Measurements from ENCODE around the gene SMYD3. TPM values are rescaled to one million over a fixed set of nuclear protein-coding genes. Genes with fewer than 3 reads are reported as not detected.

SMYD3 gene
- total RNA-seq, 1 donor from 2014 or later: 31.9 TPM

DNA sequence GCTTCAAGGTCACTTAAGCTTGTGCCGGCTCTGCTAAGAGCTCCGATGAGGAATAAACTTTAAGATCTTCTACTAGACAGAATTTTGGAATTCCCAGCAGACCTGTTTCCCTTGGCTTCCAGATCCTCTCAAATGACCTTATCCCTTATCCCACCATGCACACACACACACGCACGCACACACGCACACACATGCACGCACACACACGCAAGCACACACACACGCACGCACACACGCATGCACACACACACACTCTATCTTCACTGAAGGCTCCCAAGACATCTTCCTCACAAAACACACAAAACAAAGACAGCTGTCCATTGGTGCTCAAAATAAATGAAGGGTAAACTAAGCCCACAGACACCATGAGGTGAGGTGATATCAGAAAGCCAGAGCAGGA lies 692.4 kb downstream of the SMYD3 start:
- TF ChIP-seq, protein P1, sequence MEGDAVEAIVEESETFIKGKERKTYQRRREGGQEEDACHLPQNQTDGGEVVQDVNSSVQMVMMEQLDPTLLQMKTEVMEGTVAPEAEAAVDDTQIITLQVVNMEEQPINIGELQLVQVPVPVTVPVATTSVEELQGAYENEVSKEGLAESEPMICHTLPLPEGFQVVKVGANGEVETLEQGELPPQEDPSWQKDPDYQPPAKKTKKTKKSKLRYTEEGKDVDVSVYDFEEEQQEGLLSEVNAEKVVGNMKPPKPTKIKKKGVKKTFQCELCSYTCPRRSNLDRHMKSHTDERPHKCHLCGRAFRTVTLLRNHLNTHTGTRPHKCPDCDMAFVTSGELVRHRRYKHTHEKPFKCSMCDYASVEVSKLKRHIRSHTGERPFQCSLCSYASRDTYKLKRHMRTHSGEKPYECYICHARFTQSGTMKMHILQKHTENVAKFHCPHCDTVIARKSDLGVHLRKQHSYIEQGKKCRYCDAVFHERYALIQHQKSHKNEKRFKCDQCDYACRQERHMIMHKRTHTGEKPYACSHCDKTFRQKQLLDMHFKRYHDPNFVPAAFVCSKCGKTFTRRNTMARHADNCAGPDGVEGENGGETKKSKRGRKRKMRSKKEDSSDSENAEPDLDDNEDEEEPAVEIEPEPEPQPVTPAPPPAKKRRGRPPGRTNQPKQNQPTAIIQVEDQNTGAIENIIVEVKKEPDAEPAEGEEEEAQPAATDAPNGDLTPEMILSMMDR (IDR thresholded peaks at IDR 0.05; ENCODE audit: unreplicated experiment): no peak
- Mint-ChIP-seq H3K4me1 (ENCODE audit: low read depth) (peaks cover 35% of the 10 kb centered on the region), H3K27me3 (no peaks in the 10 kb centered on the region), H3K27ac (no peak overlapping the region), H3K9me3 (ENCODE audit: low read depth) (no peaks in the 10 kb centered on the region), H3K4me3 (ENCODE audit: low read depth) (no peak overlapping the region), H3K36me3 (ENCODE audit: insufficient read depth) (no peaks in the 10 kb centered on the region)
- DNase-seq (ENCODE audit: low spot score, unreplicated experiment): no peak

DNA sequence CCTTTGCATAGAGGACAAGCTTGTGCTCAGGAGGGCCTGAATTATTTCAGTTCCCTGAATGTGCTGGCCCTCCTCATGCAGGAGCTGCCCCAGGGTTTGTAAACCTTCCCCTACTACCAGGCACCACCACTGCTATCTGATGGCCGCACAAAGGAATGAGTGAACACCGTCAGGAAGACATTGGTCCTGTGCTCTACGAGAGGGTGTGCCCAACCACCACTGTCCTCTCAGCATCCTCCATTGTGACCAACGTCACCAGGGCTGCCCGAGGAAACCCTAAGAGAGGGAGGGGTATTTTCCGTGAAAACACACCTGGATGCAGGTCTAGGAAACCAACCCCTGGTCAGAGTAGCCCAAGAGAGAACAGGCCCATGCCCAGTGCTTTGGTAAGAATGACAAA lies 694.8 kb downstream of the SMYD3 start:
- H3K27me3 Mint-ChIP-seq: no peaks in the 10 kb centered on the region
- no peak overlapping the region for H3K27ac Mint-ChIP-seq
- no peak for DNase-seq (ENCODE audit: low spot score, unreplicated experiment)
- TF ChIP-seq, protein P1 (IDR thresholded peaks at IDR 0.05; ENCODE audit: unreplicated experiment): no peak
- peaks cover 45% of the 10 kb centered on the region for H3K4me1 Mint-ChIP-seq (ENCODE audit: low read depth)
- no peak overlapping the region for H3K4me3 Mint-ChIP-seq (ENCODE audit: low read depth)
- no peaks in the 10 kb centered on the region for H3K36me3 Mint-ChIP-seq (ENCODE audit: insufficient read depth)
- no peaks in the 10 kb centered on the region for H3K9me3 Mint-ChIP-seq (ENCODE audit: low read depth)

DNA sequence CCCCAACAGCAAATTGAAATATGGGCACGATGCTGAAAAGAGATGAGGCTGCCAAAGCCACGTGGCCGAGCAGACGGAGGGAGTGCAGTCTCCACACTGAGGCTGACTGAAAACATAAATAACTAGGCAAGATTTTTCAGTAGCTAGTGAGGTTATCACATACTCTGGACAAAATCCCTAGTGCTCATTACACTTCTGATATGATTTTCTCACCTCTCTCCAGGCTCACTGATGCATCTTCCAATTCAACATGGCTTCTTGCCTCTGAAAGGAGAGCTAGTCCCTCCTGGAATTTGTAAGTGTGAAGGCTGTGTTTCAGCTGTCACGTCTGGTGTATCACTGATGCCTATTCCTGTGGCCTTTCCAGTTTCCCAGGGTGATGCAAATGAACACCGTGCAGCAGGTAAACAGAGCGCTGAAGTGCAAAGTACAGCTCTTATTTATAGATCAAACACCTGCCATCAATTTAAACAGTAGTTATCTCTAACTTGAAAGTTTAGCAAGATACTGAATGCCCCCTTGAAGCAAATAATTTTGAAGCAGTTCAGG lies 696.2 kb downstream of the SMYD3 start:
- TF ChIP-seq, protein P1 (IDR thresholded peaks at IDR 0.05; ENCODE audit: unreplicated experiment): no peak
- no peak overlapping the region for H3K4me3 Mint-ChIP-seq (ENCODE audit: low read depth)
- peaks cover 46% of the 10 kb centered on the region for H3K4me1 Mint-ChIP-seq (ENCODE audit: low read depth)
- no peak for DNase-seq (ENCODE audit: low spot score, unreplicated experiment)
- no peaks in the 10 kb centered on the region for H3K36me3 Mint-ChIP-seq (ENCODE audit: insufficient read depth)
- no peaks in the 10 kb centered on the region for H3K9me3 Mint-ChIP-seq (ENCODE audit: low read depth)
- H3K27ac Mint-ChIP-seq: peak overlapping the region; percentile 47
- H3K27me3 Mint-ChIP-seq: no peaks in the 10 kb centered on the region

DNA sequence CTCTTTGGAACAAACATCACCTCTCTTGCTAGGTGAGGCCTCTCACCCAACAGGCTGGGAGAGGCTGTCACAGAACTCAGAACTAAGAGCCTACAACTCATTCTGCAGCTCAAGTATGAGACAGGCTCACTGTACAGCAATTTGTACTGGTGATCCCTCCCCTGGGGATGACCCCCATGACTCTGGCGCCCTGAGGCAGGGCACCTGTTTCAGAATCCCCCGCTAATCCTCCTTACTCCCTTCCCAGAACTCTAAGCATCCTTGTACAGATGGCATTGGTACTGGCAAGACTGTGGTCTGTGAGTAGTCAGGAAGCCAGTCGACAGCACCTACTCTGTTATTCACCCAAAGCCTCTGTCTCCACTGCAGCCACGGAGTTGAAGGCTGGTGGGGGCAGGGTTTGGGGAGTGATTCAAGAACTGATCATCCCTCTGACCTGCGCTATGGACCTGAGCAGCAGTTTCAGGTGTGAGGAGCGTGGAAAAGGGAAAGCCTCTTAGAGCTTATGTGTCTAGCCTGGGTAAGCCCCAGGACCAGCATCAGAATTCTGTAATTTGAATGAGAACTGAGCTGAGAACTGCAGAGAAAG lies 696.8 kb downstream of the SMYD3 start:
- Mint-ChIP-seq H3K9me3 (ENCODE audit: low read depth) (no peaks in the 10 kb centered on the region), H3K4me1 (ENCODE audit: low read depth) (peaks cover 46% of the 10 kb centered on the region), H3K27ac (peak overlapping the region; percentile 47), H3K4me3 (ENCODE audit: low read depth) (no peak overlapping the region), H3K27me3 (no peaks in the 10 kb centered on the region), H3K36me3 (ENCODE audit: insufficient read depth) (no peaks in the 10 kb centered on the region)
- TF ChIP-seq, protein P1 (IDR thresholded peaks at IDR 0.05; ENCODE audit: unreplicated experiment): no peak
- DNase-seq (ENCODE audit: low spot score, unreplicated experiment): no peak

DNA sequence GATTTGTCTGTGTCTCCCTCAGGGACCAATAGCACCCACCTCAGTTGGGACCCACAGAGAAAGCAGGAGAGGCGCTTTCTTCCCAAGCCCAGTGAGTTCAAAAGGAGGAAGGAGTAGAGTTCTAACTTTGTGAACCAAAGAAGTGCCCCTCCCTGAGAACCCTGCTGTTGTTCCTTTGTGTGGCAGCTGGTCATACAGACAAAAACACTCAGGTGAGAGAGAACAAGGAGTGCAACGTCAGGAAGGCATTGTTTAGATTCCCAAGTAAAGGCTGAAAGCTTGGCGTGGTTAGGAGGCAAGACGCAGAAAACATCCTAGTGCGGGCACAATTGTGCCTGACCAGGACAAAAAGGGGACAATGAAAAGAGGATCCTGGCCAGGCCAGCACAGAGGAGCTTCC lies 697.7 kb downstream of the SMYD3 start:
- H3K27ac Mint-ChIP-seq: peak overlapping the region; percentile 8

More for the DNA sequence above, 697.7 kb downstream of the SMYD3 start:
- Mint-ChIP-seq H3K36me3 (ENCODE audit: insufficient read depth) (no peaks in the 10 kb centered on the region), H3K27me3 (no peaks in the 10 kb centered on the region), H3K9me3 (ENCODE audit: low read depth) (no peaks in the 10 kb centered on the region), H3K4me3 (ENCODE audit: low read depth) (no peak overlapping the region), H3K4me1 (ENCODE audit: low read depth) (peaks cover 48% of the 10 kb centered on the region)
- TF ChIP-seq, protein P1 (IDR thresholded peaks at IDR 0.05; ENCODE audit: unreplicated experiment): no peak
- DNase-seq (ENCODE audit: low spot score, unreplicated experiment): no peak

All from progenitor cell of endocrine pancreas (in vitro differentiated cells).